ENCODE measurements around the gene CELF4.
"Not testable (repeated sequence)": the region's sequence is repeated elsewhere in the genome, so short reads cannot be mapped to it uniquely, and the experiment has no call there.

The CELF4 gene

DNA sequence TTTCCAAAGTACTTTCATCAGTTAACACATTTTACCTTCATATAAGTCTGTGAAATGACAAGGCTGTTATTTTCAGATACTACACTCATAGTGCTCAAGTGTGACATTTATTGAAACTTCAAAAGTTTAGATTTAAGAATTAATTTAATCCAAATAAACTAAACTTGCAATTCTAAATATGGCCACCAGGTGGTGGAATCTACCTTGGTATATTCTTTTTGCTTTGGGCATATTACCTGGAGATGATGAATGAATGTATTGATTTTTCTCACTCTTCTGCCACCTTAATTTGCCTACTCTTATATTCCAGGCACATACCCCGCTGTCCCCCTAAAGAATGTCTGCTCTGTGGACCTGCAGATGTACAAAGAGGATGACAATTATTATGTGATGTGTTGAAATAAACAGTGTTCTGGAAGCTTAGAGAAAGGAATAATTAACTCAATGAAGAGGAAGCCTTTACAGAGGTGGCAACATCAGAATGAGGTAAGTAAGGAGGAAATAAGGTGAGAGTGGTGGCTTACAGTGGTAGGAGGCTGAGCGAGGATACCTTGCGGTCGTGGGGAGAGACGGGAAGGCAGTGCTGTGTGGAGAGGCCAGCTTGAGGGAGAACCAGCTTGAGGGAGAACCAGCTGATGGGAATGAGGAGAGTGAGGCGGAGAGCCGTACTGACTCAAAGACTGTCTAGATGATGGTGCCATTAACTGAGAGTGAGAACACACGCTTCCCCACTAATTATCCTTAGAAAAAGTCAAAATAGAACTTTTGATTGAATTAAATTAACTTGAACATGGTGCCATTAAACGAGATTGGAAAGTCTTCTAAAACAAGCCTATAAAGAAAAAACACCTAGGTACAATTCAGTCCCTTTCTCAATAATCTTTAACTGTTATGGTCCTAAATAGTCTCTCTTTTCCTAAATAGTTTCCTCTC lies 179.5 kb downstream of the CELF4 start:
- no peak for DNase-seq

DNA sequence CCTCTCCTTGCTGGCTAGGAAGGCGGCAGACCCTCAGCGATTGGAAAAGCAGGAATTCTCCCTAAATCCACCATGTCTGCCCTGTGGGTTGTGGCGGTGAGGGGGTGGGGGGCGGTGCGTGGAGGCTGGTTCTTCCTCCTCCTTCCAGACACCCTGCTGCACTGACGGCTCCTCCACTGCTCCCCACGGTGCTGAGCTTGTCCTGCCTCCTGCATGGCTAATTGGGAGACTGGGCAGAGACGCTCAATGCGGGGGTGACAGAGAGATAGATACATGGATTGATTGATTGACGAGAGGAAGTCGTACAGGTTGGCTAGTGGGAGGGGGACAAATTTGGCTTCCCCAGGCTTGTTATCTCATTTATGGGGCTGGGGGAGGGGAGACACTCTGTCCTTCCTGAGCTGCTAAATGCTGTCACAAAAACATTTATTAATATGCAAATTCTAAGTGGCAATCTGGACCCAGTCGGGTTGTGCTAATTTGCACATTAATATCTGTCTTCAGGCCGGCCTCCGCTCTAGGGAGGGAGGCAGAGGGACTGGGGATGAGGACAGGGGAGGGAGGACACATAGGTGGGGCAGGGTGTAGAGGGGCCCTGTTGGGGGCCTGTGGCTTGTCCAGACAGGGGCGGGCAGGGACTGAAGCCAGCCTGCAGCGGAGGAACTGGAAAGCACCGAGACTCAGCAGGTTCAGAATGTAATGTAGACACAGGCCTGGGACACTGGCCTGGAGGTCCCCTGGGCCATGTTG lies 181.6 kb downstream of the CELF4 start:
- DNase-seq, result no peak

GRCh38 chr18:37383036-37383785 lies 182.4 kb downstream of the CELF4 start:
- DNase-seq, result no peak

- no peak for DNase-seq
These were observed 184.0 kb downstream of the CELF4 start for GRCh38 chr18:37381554-37381953.

DNA sequence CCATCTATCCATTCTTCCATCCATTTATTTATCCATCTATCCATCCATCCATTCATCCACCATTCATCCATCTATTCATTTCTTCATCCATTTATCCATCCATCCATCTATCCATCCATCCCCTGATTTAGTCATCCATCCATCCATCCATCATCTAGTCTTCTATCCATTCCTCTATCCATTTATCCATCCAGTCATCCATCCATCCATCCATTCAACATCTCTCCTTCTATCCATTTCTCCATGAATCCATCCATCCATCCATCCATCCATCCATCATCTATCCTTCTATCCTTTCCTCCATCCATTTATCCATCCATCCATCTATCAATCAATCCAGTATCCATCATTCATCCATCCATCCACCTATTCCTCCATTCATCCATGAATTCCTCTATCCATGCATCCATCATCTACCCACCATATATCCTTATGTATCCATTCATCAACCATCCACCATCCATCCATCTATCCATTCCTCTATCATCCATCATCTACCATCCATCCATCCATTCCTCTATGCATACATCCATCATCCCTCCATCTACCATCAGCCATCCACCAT lies 185.0 kb downstream of the CELF4 start:
- DNase-seq, result no peak

DNA sequence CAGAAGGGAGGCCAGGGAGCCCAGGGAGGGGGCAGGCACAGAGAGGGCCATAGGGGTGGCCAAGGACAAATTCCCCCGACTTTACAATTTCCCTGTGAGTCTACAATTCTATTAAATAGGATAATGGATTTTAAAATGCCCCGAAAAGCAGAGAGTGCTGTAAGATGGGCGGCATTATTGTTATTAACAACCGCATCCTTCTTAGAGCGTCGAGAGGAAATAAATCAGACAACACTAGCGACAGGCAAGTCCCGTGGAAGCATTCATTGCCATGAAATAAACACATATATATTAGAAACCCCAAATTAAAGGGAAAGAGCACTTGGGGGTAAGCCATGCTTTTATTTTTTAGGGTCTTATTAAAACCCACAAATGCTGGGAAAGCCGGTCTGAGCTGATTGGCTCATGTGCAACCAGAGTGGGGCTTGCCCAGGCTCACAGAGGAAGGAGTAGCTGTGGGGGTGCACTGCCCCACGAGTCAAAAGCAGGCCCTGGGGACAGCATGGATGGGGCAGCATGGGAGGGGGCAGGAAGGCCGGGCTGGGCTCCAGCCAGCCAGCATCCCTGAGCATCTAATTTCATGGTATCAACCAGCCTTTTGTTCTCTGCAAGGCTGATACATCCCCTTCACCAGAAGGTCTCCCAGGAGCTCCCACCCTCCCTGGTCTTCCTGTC lies 187.1 kb downstream of the CELF4 start:
- DNase-seq, result no peak

DNA sequence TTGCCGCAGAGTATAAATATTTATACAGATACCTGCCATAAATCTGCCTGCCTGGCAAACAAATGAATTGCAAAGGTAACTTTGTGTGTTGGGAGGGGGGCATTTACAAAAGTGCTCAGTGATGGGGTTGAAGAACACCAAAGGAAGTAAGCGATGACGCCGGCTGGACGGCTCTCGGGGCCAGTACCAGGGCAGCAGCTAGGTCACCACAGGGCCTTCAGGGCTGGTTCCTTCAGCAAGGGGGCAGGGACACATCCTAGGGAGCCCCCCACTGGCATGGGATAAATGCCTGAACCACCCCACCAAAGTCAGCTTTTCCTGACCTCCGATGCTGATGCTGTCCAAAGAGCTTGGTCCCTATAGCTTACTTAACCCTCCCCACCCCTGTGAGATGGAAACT lies 190.4 kb downstream of the CELF4 start:
- DNase-seq, result no peak

- no peak for DNase-seq
These were observed 197.3 kb downstream of the CELF4 start for GRCh38 chr18:37368110-37368954.

DNA sequence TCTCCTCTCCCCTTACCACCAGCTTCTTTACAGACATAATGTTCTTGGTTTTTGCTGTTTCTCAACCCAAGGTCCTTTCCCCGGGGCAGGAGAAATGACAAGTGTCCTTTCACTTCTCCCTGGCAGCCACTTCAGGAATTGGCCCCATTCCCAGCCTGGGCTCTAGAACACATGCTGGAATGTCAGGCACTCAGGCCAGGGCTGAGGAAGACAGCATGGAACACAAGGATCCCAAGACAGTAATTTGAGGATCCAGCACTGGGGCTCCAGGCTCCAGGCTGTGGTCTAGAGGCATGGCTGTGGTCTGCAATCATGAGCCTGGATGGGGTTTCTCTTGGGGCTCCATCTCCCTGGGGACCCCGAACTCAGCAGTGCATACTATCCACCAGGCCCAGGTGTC lies 201.4 kb downstream of the CELF4 start:
- DNase-seq, result no peak

DNA sequence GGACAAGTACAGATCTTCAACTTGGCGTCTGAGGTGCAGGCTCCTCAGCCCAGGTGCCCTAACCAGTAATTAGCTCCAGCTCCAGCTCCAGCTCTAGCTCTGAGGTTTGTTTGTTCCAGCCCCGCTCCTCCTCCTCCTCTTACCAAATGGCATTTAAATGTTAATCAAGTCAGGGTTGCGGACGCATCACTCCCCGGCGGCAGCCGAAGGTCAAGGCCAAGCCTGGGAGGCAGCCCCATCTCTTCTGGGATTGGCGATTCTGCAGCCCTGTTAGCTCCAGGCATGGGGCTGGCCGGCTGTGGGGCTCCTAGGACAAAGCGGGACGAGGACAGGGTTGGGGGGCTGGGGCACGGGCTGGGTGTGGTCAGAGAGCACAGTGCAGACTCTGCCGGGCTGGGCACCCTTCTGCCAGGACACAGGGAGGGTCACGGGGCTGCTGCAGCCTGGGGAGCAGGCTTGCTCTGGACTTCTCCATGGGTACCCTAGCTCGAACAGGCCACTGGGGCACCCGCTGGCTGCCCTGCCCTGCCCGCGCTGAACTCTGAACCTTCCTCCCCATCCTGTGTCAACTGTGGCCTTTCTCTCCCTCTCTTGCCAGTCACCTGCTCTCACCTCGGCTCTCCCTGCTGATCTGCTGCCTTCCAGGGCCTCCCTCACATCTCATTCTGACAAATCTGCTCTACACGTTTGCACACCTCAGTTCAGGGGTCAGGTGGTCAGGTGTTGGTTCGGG lies 203.3 kb downstream of the CELF4 start:
- DNase-seq, result no peak

GRCh38 chr18:37361335-37362157 lies 204.1 kb downstream of the CELF4 start:
- no peak for DNase-seq

GRCh38 chr18:37358061-37358460 lies 207.5 kb downstream of the CELF4 start:
- DNase-seq, result not testable (repeated sequence)

DNA sequence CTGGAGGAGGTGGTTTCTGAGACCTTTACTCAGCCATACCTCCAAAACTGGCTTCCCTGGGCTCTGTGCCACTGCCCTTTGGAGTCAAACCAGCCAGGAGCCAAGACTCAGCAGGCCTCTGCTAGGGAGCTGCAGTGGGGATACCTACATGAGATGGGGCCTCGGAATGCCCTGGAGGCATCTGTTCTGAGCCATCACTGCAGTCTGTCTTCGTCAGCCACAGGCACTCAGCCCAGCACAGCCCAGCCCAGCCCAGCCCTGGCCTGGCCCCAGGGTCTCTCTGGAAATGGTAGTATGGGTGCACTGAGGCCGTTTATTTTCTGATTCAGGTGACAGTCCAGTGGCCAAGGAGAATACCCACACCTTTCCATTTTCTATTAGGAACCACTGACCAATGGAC lies 209.8 kb downstream of the CELF4 start:
- no peak for DNase-seq

DNA sequence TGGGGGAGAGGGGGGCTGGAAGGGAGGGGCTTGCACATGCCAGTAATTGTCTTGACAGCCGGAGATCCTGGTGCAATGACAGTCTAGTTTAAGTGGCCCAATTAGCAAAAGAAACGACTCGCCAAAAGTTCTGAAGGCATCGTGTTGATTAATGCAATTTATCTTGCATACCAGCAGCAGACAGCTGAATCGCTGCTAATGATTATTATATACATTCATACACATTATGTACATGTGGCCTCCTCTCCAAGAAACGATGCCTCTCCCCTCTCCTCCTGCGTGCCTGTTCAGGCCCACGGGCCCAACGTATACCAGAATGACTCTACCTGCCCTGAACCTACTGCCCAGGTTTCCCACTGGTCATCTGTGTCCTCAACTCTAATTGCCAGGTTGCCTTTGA lies 214.5 kb downstream of the CELF4 start:
- no peak for DNase-seq

DNA sequence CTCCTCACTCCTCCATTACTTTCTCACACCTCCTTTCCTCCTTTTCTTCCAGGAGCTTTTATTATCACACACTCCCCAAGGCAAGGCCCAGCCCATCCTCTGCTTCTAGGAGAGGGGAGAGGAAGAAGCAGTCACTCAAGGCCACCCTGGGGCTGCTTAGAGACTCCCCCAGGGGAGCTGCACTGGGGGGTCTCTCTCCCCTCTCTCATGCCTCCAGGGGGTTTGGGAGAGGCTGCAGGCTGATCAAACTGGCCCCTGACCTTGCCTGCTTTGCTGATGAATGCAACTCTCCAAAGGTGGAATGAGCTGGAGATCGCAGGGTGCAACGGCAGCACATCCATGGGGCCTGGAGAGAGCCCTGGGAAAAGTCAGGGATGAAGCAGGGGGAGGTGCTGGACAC lies 216.9 kb downstream of the CELF4 start:
- no peak for DNase-seq

DNA sequence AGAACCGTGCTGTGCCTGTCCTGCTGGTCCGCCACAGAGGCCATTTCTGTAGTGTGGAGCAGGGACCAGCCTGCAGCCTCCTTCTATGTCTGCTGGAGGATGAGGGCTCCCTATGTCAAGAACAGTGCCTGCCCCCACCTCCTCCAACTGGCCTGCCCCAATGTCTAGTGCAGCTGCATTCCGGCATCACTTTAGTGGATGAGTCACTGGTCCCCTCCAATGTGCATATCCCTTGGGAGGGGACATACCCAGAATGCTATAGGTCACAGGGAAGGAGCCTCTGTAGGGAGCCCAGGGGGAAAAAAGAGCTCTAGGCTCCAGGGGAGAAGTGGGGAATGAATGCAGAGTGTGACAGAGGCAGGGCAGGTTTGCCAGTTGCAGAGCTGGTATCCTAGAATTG lies 219.6 kb downstream of the CELF4 start:
- no peak for DNase-seq

DNA sequence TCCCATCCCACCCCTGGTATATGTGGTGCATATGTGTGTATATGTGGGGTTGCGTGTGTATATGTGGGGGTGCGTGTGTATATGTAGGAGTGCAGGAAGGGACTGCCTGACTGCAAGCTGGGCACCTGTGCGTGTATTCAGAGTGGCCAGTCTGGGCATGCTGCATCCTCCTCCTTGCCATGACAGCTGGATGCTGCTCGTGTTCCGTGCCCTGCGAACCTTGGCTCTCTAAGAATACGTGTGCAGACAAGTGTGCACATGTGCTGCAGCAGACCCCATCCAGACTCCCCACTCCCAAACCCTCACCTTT lies 222.1 kb downstream of the CELF4 start:
- DNase-seq, result no peak

DNA sequence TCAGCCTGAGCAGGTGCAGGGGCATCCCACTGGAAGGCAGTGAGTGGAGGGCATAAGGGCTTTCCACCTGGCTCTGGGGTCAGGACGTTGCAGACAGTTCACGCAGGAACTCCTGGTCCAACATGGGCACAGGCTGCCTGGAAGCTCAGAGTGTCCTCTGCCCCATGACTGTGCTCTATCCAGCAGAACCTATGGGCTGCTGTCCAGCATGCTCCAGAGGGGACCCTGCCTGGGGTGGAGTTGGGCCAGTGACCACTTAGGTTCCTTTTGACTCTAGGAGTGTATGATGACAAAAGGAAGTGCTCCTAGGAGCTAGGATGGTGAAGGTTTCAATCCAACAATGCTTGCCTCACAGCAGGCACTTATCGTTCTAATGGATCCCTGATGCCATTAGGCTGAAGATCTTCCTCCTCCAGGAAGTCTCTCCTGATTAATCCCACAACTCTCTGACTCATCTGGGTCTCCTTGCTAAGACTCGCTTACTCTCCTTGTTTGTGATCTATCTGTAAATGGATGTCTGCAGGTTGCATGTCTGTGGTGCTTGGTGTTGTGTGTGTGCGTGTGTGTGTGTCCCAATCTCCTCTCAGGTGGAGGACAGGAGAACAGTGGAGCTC lies 224.0 kb downstream of the CELF4 start:
- no peak for DNase-seq

GRCh38 chr18:37341016-37341415 lies 224.6 kb downstream of the CELF4 start:
- DNase-seq, result no peak

Measured in T-helper 9 cell (primary cell).